GM19351 (cell line): ENCODE results near the gene POLR3GL.

Source experiments
- ATAC-seq: cut with Tn5 transposase; IDR thresholded peaks from one replicate; pipeline ENCODE4 v1.9.1; 2021; ENCODE audit warnings: mild to moderate bottlenecking, moderate library complexity; ENCODE audit not compliant: unreplicated experiment

POLR3GL gene

GRCh38 chr1:145947551-145947950 lies 16.9 kb upstream of the POLR3GL start:
- ATAC-seq, result no peak

GRCh38 chr1:145949219-145949618 lies 15.3 kb upstream of the POLR3GL start:
- ATAC-seq, result no peak

- no peak for ATAC-seq
Observed at GRCh38 chr1:145951526-145951925, 13.0 kb upstream of the POLR3GL start.

- ATAC-seq, result no peak
Observed at GRCh38 chr1:145952903-145953302, 11.6 kb upstream of the POLR3GL start.

- no peak for ATAC-seq
Observed at GRCh38 chr1:145953861-145954260, 10.6 kb upstream of the POLR3GL start.

DNA sequence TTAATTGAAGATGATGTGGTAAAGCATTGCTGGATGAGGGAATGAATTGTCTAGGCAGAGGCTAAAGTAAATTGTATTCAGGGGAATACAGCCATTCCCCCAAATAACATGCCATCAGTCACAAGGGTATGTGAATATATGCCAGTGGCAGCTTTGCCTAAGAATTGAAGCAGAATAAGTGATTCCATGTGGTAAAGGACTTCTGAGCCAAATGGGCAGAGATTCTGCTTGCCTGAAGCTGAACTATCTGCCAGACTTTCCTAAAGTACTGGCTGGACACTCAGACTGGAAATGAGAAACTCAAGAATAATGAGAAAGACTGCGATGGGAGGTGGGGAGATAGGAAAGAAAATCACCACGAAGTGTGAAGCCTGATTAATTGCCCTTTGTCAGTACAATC lies 9.1 kb upstream of the POLR3GL start:
- no peak for ATAC-seq

GRCh38 chr1:145956361-145956760 lies 8.1 kb upstream of the POLR3GL start:
- ATAC-seq, result no peak

DNA sequence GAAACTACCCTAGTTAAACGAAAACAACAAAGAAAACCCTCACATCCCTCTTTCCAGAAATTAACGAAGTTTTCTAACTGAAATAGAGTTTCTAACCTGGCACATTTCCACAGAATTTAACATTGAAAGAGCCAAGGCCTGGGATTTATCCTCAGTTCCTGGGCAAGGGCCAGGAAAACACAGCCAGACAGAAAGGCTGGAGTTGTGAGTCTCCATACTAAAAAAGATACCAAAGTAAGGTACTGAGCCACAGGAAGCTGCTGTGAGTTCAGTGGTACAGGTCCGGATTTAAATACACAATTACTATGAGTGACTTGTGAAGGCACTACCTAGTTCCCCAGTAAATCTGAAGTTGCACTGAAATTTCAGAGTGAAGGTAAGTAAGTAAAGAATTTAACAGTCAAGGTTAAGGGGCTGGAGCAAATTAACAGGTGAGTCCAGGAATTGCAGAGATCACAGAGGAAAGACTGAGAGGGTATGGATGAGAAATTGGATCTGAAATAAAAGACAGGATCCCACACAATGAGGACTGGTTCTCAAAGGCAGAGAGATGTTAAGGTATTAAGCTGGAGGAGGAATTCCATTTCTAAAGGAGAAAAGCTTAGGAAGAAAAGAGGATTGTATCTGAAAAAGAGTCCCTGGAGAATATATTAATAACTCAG lies 7.6 kb upstream of the POLR3GL start:
- no peak for ATAC-seq

DNA sequence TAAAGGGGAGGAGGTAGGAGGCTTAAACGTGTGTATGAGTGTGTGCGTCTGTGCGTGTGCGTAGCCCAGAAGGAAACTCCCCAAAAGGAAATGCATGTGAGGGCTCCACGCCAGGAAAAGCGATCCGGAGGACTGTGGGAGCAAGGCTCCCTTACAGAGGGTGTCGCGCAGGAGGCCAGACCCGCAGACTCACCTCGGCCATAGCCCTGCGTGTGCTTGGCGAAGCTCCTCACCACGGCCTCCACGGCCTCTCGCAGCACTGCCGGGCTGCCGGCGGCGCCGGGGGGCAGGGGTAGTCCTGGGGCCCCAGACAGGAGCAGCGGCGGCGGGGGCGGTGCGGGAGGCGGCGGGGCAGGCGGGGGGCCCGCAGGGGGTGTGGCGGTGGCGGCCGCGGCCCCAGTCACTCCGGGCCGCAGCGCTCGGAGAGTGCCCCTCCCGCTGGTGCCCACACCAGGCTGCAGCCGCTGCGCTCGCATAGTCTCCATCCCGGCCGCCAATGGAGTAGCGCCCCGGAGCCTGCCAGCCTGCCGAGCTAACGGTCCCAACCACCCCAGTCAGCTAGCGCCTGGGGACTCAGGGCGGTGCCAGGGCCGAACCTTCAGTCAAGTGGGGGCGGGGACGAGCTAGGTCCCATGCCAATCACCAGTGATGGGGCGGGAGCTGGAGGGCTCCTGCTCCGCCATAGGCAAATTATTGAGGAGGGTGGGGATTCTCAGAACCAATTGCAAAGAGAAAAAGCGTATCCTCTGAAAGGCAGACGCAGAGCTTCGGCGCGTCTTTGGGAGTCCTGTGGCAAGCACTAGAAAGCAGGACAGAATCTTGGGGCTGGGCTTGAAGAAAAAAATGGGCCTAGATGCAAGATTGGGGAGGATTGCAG lies 6.8 kb upstream of the POLR3GL start, which contains the start of gene LIX1L:
LIX1L (minus strand) TSS at position 575 of the 877 bp plus-strand sequence; CDS start at position 485, 90 bp downstream.
- peak; percentile 81 for ATAC-seq

DNA sequence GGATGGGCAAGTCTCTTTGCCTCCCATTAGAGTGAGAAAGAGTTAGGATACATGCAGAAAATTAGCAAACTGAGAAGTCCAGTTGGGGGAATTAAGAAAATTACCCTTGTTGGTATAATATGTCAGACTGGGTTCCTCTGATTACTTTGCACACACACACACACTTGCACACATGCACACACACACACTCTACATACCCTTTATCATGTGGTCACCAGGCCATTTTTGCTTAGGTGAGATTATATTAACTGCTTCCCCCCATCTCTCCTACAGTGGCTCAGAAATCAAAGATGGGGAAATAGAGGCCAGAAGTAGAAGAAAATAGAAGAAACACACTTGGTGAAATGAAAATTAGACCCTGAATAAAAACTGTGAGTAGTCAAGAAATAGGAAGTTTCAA lies 5.8 kb upstream of the POLR3GL start:
- ATAC-seq, result no peak

- ATAC-seq, result no peak
Observed at GRCh38 chr1:145959333-145959732, 5.2 kb upstream of the POLR3GL start.

- ATAC-seq, result no peak
Observed at GRCh38 chr1:145959957-145960467, 4.5 kb upstream of the POLR3GL start.

GRCh38 chr1:145960468-145961108 lies 3.9 kb upstream of the POLR3GL start:
- ATAC-seq, result no peak

- ATAC-seq, result no peak
Observed at GRCh38 chr1:145961109-145961424, 3.4 kb upstream of the POLR3GL start.

DNA sequence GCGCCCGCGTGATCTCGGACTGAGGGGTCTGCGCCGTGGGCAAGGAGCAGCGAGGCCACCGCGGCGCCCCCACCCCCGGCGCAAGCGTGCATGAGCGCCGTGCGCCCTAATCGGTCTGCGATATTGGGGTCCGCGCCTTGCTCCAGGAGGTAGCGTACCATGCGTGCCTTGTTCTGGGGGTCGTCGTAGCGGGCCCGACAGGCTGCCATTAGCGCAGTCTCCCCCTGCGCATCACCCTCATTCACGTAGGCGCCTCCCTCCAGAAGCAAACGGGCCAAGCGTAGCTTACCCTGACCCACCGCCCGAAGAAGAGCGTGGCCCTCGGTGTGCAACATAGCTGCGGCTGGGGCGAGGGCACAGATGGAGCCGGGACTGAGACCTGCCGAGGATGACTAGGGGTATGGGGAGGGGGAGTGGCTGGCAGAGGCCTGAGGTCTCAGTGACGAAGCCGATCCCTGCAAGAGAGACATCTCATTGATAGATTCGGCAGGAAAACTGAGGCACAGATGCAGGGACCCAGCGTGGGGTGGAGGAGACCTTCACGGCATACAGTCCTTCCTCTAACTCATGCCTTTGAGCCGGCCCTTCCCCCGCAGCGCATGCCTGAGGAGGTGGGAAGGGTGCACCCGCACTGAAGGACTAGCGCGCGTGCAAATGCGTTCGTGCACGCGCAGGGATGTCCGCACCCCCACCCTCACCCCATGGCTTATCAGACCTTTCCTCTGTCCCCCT lies 2.9 kb upstream of the POLR3GL start:
- ATAC-seq, result no peak

- ATAC-seq, result no peak
Observed at GRCh38 chr1:145962157-145963102, 2.1 kb upstream of the POLR3GL start.

DNA sequence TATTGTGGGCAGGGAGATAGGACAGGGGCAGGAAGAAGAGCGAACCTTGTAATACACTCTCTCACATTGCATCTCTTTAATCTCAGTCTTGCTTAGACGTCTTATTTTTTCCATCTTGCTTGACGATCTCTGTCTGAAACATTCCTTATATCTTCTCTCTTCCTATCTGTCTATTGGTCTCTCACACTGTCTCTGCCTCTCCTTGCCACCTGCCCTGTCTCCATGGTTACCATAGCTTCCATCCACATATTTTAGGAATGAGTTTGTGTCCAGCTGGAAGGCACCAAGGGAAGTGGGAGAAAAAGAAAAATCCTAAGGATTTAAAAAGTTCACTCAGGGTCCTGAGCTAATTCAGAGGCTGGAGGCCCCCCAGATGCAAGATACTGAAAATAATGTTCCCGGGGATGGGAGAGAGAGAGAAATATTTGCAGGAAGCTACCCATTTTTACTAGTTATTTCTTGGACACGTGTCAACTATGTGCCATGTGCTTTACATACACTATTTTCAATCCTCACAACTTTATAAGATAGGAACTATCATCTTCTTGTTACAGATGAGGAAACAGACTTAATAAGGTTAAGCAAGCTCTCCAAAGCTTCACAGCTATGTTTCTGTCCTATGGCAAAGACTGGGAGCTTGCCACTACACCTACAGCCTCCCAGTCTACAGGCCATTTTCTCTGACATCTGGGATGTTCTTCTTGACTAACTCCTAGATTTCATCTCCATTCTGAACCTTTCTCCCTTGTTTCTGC lies 1.0 kb upstream of the POLR3GL start:
- ATAC-seq, result no peak

GRCh38 chr1:145965119-145965744 lies 742 bp downstream of the POLR3GL start:
- ATAC-seq, result no peak

DNA sequence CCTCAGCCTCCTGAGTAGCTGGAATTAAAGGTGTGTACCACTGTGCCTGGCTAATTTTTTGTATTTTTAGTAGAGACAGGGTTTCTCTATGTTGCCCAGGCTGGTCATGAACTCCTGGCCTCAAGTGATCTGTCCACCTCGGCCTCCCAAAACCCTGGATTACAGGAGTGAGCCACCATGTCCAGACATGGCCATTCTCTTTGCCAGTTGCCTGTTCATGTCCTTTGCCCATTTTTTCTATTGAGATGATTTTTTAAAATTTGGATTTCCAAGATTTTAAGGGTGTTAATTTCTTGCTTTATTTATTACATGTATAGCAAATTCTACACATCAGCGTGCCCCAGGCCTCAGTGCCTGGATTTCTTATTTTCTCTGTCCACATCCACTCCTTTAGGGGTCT lies 2.8 kb downstream of the POLR3GL start:
- no peak for ATAC-seq
